ENCODE results near the gene FOXE1.

The FOXE1 gene

DNA sequence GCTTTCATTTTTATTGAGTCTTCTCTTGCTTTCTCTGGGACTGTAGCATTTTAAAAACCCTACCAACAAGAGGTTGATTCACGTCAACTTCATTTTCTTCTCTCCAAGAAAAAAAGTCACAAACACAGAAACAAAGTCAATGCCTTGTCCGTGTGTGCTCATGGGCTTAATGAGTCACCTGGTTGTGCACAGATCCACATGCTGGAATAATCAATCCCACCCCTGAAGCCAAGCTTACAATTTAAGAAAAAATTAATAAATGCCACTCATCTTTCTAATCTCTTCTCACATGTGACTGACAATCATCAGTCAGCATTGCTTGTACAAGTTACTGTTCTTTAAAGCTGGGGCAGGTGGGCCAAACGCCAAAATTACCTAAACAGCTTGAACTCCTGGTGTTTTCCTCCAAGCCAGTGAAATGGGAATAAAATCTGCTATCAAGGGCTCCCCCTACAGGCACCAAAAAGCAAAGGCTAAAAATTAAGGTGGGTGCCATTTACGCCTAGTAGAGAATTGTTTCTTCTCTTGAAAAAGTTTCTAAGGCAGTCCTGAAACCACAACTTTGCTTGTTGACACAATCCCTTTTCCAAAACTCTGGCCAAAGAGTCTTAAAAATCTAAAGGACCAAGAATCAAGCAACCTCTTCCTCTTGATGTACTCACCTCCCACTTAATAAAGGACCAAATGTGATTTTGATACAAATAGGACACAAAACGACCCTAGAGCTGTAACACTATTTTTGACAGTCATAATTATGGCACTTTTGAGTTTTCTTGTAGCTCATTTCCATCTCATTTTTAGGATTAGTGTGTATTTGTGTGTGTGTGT lies 47.9 kb downstream of the FOXE1 start:
- POLR2A ChIA-PET = interaction anchor here (0.6 to 1.0 kb wide), 3 partner anchors 21 to 208 kb away, joined by 3 to 7 read pairs (median 5); partner anchors contain the start of gene TRMO
- H3K4me1 ChIP-seq (ENCODE audit: control insufficient read depth, insufficient read depth, low read length) = no peaks in the 10 kb centered on the region
- H3K36me3 ChIP-seq (ENCODE audit: control insufficient read depth in 2 of 2, insufficient read depth in 1 of 2, low read length in 2 of 2) = peaks cover 0 to 20% of the 10 kb centered on the region in 2 experiments; a peak in 1 of 3 replicates
- peak; percentile 37 for TF ChIP-seq ZNF654 (tag by site-specific recombination; IDR thresholded peaks at IDR 0.05; ENCODE audit: low read depth)
- TF ChIP-seq, protein P1, sequence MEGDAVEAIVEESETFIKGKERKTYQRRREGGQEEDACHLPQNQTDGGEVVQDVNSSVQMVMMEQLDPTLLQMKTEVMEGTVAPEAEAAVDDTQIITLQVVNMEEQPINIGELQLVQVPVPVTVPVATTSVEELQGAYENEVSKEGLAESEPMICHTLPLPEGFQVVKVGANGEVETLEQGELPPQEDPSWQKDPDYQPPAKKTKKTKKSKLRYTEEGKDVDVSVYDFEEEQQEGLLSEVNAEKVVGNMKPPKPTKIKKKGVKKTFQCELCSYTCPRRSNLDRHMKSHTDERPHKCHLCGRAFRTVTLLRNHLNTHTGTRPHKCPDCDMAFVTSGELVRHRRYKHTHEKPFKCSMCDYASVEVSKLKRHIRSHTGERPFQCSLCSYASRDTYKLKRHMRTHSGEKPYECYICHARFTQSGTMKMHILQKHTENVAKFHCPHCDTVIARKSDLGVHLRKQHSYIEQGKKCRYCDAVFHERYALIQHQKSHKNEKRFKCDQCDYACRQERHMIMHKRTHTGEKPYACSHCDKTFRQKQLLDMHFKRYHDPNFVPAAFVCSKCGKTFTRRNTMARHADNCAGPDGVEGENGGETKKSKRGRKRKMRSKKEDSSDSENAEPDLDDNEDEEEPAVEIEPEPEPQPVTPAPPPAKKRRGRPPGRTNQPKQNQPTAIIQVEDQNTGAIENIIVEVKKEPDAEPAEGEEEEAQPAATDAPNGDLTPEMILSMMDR (tag by site-specific recombination; IDR thresholded peaks at IDR 0.05) = no peak
- no peak overlapping the region for H3K27ac ChIP-seq (ENCODE audit: extremely low read depth, low read depth, low read length)
- CTCF ChIA-PET = interaction anchor here (0.5 to 9.6 kb wide), 55 partner anchors 9 to 1061 kb away, joined by 3 to 132 read pairs (median 4); partner anchors contain the start of genes ANP32B, TRMO and XPA
- no peak overlapping the region for H3K4me3 ChIP-seq (ENCODE audit: low read depth, low read length)
- H3K9me3 ChIP-seq (ENCODE audit: control insufficient read depth, insufficient read depth, low read depth, low read length) = no peaks in the 10 kb centered on the region

DNA sequence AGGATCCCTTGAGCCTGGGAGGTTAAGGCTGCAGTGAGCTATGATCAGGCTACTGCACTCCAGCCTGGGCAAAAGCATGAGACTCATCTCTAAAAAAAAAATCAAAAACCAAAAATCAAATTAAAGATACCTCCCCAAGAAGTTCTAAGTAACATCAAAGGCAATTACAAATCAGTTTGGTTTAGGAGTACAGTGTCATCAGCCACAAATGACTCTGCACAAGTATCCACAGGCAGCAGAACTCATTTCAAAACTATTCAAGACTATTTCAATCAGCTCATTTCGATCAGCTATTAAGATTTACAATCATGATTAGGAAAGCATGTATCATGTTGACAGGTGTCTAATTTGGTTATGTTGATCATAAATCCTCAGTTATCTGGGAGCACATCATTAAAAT lies 50.2 kb downstream of the FOXE1 start:
- CTCF ChIA-PET = interaction anchor here (0.6 to 9.6 kb wide), 10 partner anchors 10 to 271 kb away, joined by 3 to 132 read pairs (median 5); partner anchors contain the start of gene TRMO
- Histone ChIP-seq H3K9me3 (ENCODE audit: control insufficient read depth, insufficient read depth, low read depth, low read length) (no peaks in the 10 kb centered on the region), H3K4me3 (ENCODE audit: low read depth, low read length) (no peak overlapping the region), H3K27ac (ENCODE audit: extremely low read depth, low read depth, low read length) (no peak overlapping the region), H3K36me3 (ENCODE audit: control insufficient read depth in 2 of 2, insufficient read depth in 1 of 2, low read length in 2 of 2) (peaks cover 0 to 28% of the 10 kb centered on the region in 2 experiments; a peak in 1 of 3 replicates), H3K4me1 (ENCODE audit: control insufficient read depth, insufficient read depth, low read length) (no peaks in the 10 kb centered on the region)
- POLR2A ChIA-PET = no interaction called here
- no peak for TF ChIP-seq ZIC2 (tag by site-specific recombination; IDR thresholded peaks at IDR 0.05)
- no peak for TF ChIP-seq KLF1 (tag by site-specific recombination; IDR thresholded peaks at IDR 0.05)

DNA sequence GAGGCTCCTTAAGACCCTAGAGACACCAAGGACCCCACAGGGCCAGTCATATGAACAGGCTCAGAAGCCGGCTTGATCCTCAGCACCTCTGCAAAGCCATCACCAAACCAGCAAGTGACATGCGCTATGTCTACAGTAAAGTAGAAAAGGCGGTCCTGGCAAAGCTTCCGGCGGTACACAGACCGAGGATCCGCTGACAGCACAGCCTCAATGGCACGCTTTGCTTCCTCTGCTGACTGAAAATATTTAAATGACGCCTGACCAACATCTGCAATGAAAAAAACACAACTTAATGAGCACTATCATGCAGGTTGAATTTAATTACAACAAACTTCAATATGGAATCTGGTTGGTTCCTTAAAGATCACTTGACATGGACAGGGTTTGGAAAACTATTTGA lies 51.7 kb downstream of the FOXE1 start:
- H3K9me3 ChIP-seq (ENCODE audit: control insufficient read depth, insufficient read depth, low read depth, low read length) = no peaks in the 10 kb centered on the region
- no peak overlapping the region for H3K27ac ChIP-seq (ENCODE audit: extremely low read depth, low read depth, low read length)
- H3K4me3 ChIP-seq (ENCODE audit: low read depth, low read length) = no peak overlapping the region
- H3K36me3 ChIP-seq (ENCODE audit: control insufficient read depth in 2 of 2, insufficient read depth in 1 of 2, low read length in 2 of 2) = peaks cover 0 to 41% of the 10 kb centered on the region in 2 experiments; a peak in 1 of 3 replicates
- no peaks in the 10 kb centered on the region for H3K4me1 ChIP-seq (ENCODE audit: control insufficient read depth, insufficient read depth, low read length)
- ChIA-PET CTCF (interaction anchor here (9.6 kb wide), 1 partner anchor 13 kb away, joined by 132 read pairs; no protein-coding TSS in a partner anchor), POLR2A (interaction anchor here (0.6 kb wide), 1 partner anchor 222 kb away, joined by 3 read pairs; no protein-coding TSS in a partner anchor)
- TF ChIP-seq ZNF521 (tag by site-specific recombination; IDR thresholded peaks at IDR 0.05) = no peak
- TF ChIP-seq ZNF266 (tag by site-specific recombination; IDR thresholded peaks at IDR 0.05; ENCODE audit: low read depth) = no peak
- TF ChIP-seq, protein P2, sequence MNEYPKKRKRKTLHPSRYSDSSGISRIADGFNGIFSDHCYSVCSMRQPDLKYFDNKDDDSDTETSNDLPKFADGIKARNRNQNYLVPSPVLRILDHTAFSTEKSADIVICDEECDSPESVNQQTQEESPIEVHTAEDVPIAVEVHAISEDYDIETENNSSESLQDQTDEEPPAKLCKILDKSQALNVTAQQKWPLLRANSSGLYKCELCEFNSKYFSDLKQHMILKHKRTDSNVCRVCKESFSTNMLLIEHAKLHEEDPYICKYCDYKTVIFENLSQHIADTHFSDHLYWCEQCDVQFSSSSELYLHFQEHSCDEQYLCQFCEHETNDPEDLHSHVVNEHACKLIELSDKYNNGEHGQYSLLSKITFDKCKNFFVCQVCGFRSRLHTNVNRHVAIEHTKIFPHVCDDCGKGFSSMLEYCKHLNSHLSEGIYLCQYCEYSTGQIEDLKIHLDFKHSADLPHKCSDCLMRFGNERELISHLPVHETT (tag by site-specific recombination; IDR thresholded peaks at IDR 0.05) = no peak
- no peak for TF ChIP-seq ZNF791 (tag by site-specific recombination; IDR thresholded peaks at IDR 0.05)
- TF ChIP-seq ZNF404 (tag by site-specific recombination; IDR thresholded peaks at IDR 0.05) = no peak
- no peak for TF ChIP-seq ZXDB (tag by site-specific recombination; IDR thresholded peaks at IDR 0.05)
- TF ChIP-seq, protein P3, sequence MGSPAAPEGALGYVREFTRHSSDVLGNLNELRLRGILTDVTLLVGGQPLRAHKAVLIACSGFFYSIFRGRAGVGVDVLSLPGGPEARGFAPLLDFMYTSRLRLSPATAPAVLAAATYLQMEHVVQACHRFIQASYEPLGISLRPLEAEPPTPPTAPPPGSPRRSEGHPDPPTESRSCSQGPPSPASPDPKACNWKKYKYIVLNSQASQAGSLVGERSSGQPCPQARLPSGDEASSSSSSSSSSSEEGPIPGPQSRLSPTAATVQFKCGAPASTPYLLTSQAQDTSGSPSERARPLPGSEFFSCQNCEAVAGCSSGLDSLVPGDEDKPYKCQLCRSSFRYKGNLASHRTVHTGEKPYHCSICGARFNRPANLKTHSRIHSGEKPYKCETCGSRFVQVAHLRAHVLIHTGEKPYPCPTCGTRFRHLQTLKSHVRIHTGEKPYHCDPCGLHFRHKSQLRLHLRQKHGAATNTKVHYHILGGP (tag by site-specific recombination; IDR thresholded peaks at IDR 0.05) = no peak
- no peak for TF ChIP-seq ZNF529 (tag by site-specific recombination; IDR thresholded peaks at IDR 0.05; ENCODE audit: insufficient replicate concordance)
- no peak for TF ChIP-seq ZNF433 (tag by site-specific recombination; IDR thresholded peaks at IDR 0.05; ENCODE audit: low read depth)
- TF ChIP-seq, protein P4, sequence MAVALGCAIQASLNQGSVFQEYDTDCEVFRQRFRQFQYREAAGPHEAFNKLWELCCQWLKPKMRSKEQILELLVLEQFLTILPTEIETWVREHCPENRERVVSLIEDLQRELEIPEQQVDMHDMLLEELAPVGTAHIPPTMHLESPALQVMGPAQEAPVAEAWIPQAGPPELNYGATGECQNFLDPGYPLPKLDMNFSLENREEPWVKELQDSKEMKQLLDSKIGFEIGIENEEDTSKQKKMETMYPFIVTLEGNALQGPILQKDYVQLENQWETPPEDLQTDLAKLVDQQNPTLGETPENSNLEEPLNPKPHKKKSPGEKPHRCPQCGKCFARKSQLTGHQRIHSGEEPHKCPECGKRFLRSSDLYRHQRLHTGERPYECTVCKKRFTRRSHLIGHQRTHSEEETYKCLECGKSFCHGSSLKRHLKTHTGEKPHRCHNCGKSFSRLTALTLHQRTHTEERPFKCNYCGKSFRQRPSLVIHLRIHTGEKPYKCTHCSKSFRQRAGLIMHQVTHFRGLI (tag by site-specific recombination; IDR thresholded peaks at IDR 0.05) = no peak
- TF ChIP-seq, protein P5, sequence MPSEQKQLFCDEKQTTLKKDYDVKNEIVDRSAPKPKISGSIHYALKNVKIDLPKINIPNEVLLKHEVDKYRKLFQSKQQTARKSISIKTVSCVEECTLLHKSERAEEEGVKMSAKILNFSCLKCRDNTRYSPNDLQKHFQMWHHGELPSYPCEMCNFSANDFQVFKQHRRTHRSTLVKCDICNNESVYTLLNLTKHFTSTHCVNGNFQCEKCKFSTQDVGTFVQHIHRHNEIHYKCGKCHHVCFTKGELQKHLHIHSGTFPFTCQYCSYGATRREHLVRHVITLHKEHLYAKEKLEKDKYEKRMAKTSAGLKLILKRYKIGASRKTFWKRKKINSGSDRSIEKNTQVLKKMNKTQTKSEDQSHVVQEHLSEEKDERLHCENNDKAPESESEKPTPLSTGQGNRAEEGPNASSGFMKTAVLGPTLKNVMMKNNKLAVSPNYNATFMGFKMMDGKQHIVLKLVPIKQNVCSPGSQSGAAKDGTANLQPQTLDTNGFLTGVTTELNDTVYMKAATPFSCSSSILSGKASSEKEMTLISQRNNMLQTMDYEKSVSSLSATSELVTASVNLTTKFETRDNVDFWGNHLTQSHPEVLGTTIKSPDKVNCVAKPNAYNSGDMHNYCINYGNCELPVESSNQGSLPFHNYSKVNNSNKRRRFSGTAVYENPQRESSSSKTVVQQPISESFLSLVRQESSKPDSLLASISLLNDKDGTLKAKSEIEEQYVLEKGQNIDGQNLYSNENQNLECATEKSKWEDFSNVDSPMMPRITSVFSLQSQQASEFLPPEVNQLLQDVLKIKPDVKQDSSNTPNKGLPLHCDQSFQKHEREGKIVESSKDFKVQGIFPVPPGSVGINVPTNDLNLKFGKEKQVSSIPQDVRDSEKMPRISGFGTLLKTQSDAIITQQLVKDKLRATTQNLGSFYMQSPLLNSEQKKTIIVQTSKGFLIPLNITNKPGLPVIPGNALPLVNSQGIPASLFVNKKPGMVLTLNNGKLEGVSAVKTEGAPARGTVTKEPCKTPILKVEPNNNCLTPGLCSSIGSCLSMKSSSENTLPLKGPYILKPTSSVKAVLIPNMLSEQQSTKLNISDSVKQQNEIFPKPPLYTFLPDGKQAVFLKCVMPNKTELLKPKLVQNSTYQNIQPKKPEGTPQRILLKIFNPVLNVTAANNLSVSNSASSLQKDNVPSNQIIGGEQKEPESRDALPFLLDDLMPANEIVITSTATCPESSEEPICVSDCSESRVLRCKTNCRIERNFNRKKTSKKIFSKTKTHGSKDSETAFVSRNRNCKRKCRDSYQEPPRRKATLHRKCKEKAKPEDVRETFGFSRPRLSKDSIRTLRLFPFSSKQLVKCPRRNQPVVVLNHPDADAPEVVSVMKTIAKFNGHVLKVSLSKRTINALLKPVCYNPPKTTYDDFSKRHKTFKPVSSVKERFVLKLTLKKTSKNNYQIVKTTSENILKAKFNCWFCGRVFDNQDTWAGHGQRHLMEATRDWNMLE (tag by site-specific recombination; conservative IDR thresholded peaks at IDR 0.05; ENCODE audit: low read depth) = no peak
- no peak for TF ChIP-seq SETDB1 (IDR thresholded peaks at IDR 0.05; ENCODE audit: insufficient read length, low read length)

Data from HEK293 (cell line).